Measurements from ENCODE around the gene SON. TPM values are rescaled to one million over a fixed set of nuclear protein-coding genes. Genes with fewer than 3 reads are reported as not detected.
A peak's percentile ranks its signal among the peaks of the same experiment; 100 is the strongest.

The SON gene
- total and polyA plus RNA-seq, 2 donors: 115 to 394 TPM

GRCh38 chr21:33522953-33523349, 19.9 kb upstream of the SON start:
- Histone ChIP-seq H3K27ac (ENCODE audit: low read depth) (no peak overlapping the region), H3K4me3 (ENCODE audit: low read depth, low read length) (no peak overlapping the region), H3K36me3 (ENCODE audit: insufficient read depth) (peaks cover 2% of the 10 kb centered on the region), H3K4me1 (ENCODE audit: insufficient read depth) (no peaks in the 10 kb centered on the region)
- DNase-seq (ENCODE audit: extremely low spot score): no peak
- 76% methylated on average over 1 of the region's 1 CpG for WGBS

- H3K4me3 ChIP-seq (ENCODE audit: low read depth, low read length): no peak overlapping the region
- peaks cover 1% of the 10 kb centered on the region for H3K36me3 ChIP-seq (ENCODE audit: insufficient read depth)
- DNase-seq (ENCODE audit: extremely low spot score): no peak
- WGBS: 92% methylated on average over 3 of the region's 3 CpGs
- no peak overlapping the region for H3K27ac ChIP-seq (ENCODE audit: low read depth)
- no peaks in the 10 kb centered on the region for H3K4me1 ChIP-seq (ENCODE audit: insufficient read depth)
Observed at GRCh38 chr21:33531007-33531406, 11.8 kb upstream of the SON start.

- WGBS: 90% methylated on average over 2 of the region's 2 CpGs
- no peak overlapping the region for H3K4me3 ChIP-seq (ENCODE audit: low read depth, low read length)
- peaks cover 1% of the 10 kb centered on the region for H3K36me3 ChIP-seq (ENCODE audit: insufficient read depth)
- no peak overlapping the region for H3K27ac ChIP-seq (ENCODE audit: low read depth)
- H3K4me1 ChIP-seq (ENCODE audit: insufficient read depth): no peaks in the 10 kb centered on the region
- DNase-seq (ENCODE audit: extremely low spot score): no peak
Observed at GRCh38 chr21:33537212-33537611, 5.6 kb upstream of the SON start.

- Histone ChIP-seq H3K4me3 (ENCODE audit: low read depth, low read length) (no peak overlapping the region), H3K4me1 (ENCODE audit: insufficient read depth) (no peaks in the 10 kb centered on the region), H3K27ac (ENCODE audit: low read depth) (no peak overlapping the region), H3K36me3 (ENCODE audit: insufficient read depth) (no peaks in the 10 kb centered on the region)
- WGBS: 83% methylated on average over 4 of the region's 4 CpGs
- no peak for DNase-seq (ENCODE audit: extremely low spot score)
Observed at GRCh38 chr21:33539616-33540015, 3.2 kb upstream of the SON start.

- Histone ChIP-seq H3K4me1 (ENCODE audit: insufficient read depth) (no peaks in the 10 kb centered on the region), H3K36me3 (ENCODE audit: insufficient read depth) (no peaks in the 10 kb centered on the region), H3K4me3 (ENCODE audit: low read depth, low read length) (no peak overlapping the region), H3K27ac (ENCODE audit: low read depth) (no peak overlapping the region)
- no peak for DNase-seq (ENCODE audit: extremely low spot score)
- 78% methylated on average over 3 of the region's 3 CpGs for WGBS
Observed at GRCh38 chr21:33540711-33541104, 2.1 kb upstream of the SON start.

- Histone ChIP-seq H3K4me3 (ENCODE audit: low read depth, low read length) (peak overlapping the region; percentile 57), H3K36me3 (ENCODE audit: insufficient read depth) (no peaks in the 10 kb centered on the region), H3K4me1 (ENCODE audit: insufficient read depth) (no peaks in the 10 kb centered on the region), H3K27ac (ENCODE audit: low read depth) (peak overlapping the region; percentile 99)
- DNase-seq (ENCODE audit: extremely low spot score): no peak
- 49% methylated on average over 19 of the region's 19 CpGs for WGBS
Observed at GRCh38 chr21:33541105-33541711, 1.6 kb upstream of the SON start.

GRCh38 chr21:33541756-33542639, 840 bp upstream of the SON start, which contains the start of gene GART:
TSS of gene GART (minus strand) at chr21:33542117. CDS start at chr21:33539315, 2,802 bp downstream.
- H3K4me1 ChIP-seq (ENCODE audit: insufficient read depth): no peaks in the 10 kb centered on the region
- peak; percentile 57 for DNase-seq (ENCODE audit: extremely low spot score)
- WGBS: under 1% methylated on average over 56 of the region's 56 CpGs
- H3K4me3 ChIP-seq (ENCODE audit: low read depth, low read length): peak within 1 kb of the TSS; percentile 77
- peak within 1 kb of the TSS; percentile 99 for H3K27ac ChIP-seq (ENCODE audit: low read depth)
- no peaks in the 10 kb centered on the region for H3K36me3 ChIP-seq (ENCODE audit: insufficient read depth)

- DNase-seq (ENCODE audit: extremely low spot score): no peak
- WGBS: under 1% methylated on average over 26 of the region's 26 CpGs
Observed at GRCh38 chr21:33543505-33544129, 779 bp downstream of the SON start.

GRCh38 chr21:33544451-33545195, 1.8 kb downstream of the SON start:
- Histone ChIP-seq H3K36me3 (ENCODE audit: insufficient read depth) (no peaks in the 10 kb centered on the region), H3K4me1 (ENCODE audit: insufficient read depth) (no peaks in the 10 kb centered on the region)
- 16% methylated on average over 8 of the region's 8 CpGs for WGBS

More at GRCh38 chr21:33543505-33544129, 779 bp downstream of the SON start:
- H3K27ac ChIP-seq (ENCODE audit: low read depth): peak overlapping the region; percentile 98
- no peaks in the 10 kb centered on the region for H3K36me3 ChIP-seq (ENCODE audit: insufficient read depth)
- H3K4me1 ChIP-seq (ENCODE audit: insufficient read depth): no peaks in the 10 kb centered on the region
- H3K4me3 ChIP-seq (ENCODE audit: low read depth, low read length): peak overlapping the region; percentile 77

GRCh38 chr21:33546086-33546485, 3.2 kb downstream of the SON start:
- no peak for DNase-seq (ENCODE audit: extremely low spot score)
- WGBS: 64% methylated on average over 3 of the region's 3 CpGs
- Histone ChIP-seq H3K36me3 (ENCODE audit: insufficient read depth) (peaks cover 5% of the 10 kb centered on the region), H3K4me3 (ENCODE audit: low read depth, low read length) (no peak overlapping the region), H3K27ac (ENCODE audit: low read depth) (no peak overlapping the region), H3K4me1 (ENCODE audit: insufficient read depth) (no peaks in the 10 kb centered on the region)

More at GRCh38 chr21:33544451-33545195, 1.8 kb downstream of the SON start:
- H3K4me3 ChIP-seq (ENCODE audit: low read depth, low read length): peak overlapping the region; percentile 77
- H3K27ac ChIP-seq (ENCODE audit: low read depth): no peak overlapping the region
- DNase-seq (ENCODE audit: extremely low spot score): no peak

GRCh38 chr21:33549848-33550771, 7.3 kb downstream of the SON start:
- no peak for DNase-seq (ENCODE audit: extremely low spot score)
- no peaks in the 10 kb centered on the region for H3K4me1 ChIP-seq (ENCODE audit: insufficient read depth)
- H3K27ac ChIP-seq (ENCODE audit: low read depth): no peak overlapping the region
- H3K36me3 ChIP-seq (ENCODE audit: insufficient read depth): peaks cover 21% of the 10 kb centered on the region
- 98% methylated on average over 19 of the region's 19 CpGs for WGBS
- H3K4me3 ChIP-seq (ENCODE audit: low read depth, low read length): no peak overlapping the region

- DNase-seq (ENCODE audit: extremely low spot score): no peak
- H3K4me1 ChIP-seq (ENCODE audit: insufficient read depth): no peaks in the 10 kb centered on the region
- WGBS: 98% methylated on average over 23 of the region's 23 CpGs
- H3K4me3 ChIP-seq (ENCODE audit: low read depth, low read length): no peak overlapping the region
- H3K36me3 ChIP-seq (ENCODE audit: insufficient read depth): peaks cover 21% of the 10 kb centered on the region
- H3K27ac ChIP-seq (ENCODE audit: low read depth): no peak overlapping the region
Observed at GRCh38 chr21:33550772-33551660, 8.2 kb downstream of the SON start.

Measured in urinary bladder (tissue), 4 donors.